GM19397 (cell line): ENCODE measurements around the gene DMGDH.

Experiments
- ATAC-seq: cut with Tn5 transposase; IDR thresholded peaks from one replicate; pipeline ENCODE4 v1.9.1; 2021; ENCODE audit warnings: mild to moderate bottlenecking, moderate library complexity; ENCODE audit not compliant: unreplicated experiment

DMGDH gene

DNA sequence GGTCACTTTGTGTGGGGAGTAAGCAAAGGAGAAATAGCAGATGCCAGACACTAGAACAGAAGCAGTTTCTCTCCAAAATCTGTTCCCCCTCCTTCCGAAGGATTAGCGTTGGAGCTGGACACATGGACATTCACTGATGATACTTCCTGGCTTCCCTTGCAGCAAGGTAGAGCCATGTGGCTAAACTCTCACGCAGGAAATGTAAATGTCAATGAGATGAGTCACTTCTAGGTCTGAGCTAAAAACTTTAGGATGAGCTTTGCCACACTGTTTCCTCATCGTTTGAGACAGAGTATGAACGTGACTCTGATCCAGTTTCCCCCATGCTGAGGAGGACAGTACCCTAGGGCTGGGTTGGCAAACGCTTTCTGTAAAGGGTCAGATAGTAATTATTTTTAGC, 5.2 kb upstream of the DMGDH start:
- no peak for ATAC-seq

DNA sequence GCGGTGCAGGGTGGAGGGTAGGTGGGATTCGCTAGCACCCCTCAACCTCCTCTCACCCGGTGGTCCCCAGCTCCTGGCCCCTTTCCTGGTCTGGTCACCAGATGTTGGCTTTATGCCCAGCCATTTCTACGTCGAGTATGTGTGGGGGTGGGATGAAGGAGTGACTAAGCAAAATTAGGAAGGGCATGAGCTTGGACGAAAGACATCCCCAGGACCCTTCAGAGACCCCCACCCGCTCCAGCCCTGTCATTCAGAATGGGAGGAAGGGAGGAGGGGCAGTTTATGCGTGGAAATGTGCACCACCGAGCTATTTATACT, 835 bp upstream of the DMGDH start:
- ATAC-seq, result no peak

DNA sequence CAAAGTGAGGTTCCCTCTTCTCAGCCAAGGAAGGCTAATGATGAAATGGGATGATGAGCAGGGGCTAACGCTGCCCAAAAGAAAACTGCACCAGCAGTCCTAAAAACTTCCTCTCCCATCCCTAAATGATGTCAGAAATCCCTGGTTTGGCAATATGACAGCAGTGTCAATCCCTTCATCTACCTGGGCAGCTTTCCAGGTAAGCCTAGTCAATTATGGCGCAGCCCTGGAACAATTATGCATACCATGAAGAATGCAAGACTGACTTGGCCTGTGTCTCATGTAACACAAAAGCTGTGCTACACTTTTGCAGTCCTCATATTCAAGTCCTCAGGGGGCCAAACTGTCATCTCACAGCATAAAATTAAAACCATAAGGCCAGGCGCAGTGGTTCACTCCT, 7.0 kb downstream of the DMGDH start:
- ATAC-seq, result no peak

DNA sequence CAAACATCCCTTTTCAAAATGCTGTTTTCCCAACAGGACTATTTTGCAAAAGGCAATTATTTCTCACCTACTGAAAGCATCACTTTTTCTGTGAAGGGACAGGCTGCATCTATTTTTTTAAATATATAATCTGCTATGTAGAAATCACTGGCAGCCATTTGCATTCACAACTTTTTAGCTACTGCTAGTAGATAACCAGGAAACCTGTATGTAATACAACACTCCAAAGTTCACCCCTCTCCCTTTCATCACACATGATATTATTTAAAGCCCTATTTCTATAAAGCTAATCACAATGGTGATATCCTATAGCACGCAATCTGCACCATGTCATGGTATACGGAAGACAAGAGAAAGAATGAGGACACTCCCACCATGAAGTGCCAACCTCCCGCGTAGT, 9.8 kb downstream of the DMGDH start:
- no peak for ATAC-seq

DNA sequence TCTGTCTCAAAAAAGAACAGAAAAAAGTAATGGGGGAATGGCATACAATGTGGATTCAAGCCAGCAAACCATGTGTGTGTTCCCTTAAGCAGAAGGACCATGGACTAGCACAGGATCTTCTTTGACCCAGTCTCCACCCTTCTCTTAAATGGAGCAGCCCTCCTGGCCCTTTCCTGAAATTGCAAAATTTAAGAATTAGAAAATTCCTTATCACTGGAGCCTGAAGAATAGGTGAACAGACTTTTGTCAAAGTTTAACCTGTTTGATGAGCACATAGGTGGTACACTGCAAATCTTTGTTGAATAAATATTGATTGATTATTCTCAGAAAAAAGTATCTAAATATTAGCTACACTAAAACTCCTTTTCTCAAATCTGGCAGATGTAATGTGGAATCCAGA, 12.6 kb downstream of the DMGDH start:
- no peak for ATAC-seq

DNA sequence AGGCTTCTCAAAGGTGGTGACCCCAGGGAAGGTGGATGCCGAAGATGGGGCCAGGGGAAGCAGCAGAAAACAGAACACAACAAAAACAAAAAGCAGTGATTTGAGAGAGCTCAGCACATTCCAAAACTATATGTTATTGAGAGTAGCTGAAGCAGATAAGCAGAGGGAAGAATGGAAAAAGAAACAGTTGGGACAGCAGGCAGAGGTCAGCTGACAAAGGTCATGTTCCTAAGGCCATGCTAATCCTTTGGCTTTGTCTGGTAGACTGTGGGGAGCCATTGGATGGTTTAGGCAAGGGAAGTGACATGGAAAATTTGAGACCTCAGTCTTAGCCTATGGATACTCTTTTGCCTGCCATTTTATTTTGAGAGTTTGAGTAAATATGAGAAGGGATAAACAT, 14.5 kb downstream of the DMGDH start:
- no peak for ATAC-seq

DNA sequence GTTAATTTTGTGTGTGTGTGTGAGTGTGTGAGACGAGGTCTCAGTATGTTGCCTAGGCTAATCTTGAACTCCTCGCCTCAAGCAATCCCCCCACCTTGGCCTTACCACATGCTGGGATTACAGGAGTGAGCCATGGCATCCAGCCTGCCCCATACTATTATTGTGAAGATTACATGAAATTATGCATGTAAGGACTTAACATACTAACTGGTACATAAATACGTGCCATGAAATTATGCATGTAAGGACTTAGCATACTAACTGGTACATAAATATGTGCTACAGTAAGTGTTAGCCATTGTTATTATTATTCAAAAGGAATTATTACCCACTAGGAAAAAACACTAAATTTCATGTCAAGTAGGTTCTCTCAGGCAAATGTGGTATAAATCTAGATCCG, 16.2 kb downstream of the DMGDH start:
- ATAC-seq, result no peak

DNA sequence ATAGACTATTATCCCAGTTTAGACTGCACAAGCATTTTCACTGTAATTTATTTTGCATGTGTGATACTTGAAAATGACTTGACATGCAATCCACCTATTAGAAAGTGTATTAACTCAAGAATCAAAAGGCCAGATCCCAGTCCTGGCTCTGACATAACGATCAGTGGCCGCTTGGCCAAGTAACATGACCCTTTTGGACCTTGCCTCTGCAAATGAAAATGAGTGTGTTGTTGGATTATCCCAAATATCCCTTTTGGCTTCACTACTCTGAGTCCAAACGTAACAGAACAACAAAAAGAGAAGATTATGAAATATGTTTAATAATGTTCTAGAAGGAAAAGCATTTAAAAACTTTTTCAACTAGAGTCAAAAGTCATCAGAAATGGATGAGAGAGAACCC, 19.0 kb downstream of the DMGDH start:
- ATAC-seq, result no peak

DNA sequence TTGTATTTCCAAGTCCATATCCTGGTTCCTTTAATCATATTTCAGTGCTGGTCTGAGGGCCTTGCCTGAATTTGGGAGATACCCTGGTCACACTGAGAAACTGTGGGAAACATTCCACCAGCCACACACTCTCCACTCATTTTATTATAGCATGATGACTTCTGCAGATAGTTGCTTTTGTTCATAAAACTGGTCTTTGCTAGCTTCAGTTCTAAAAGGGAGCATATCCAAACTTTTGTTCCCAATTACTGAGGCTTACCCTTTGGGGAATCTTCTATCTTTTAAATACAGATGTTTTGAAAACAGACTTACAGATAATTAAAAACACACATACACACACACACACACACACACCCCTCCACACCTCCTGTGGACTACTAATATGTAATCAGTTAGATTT, 21.0 kb downstream of the DMGDH start:
- no peak for ATAC-seq

DNA sequence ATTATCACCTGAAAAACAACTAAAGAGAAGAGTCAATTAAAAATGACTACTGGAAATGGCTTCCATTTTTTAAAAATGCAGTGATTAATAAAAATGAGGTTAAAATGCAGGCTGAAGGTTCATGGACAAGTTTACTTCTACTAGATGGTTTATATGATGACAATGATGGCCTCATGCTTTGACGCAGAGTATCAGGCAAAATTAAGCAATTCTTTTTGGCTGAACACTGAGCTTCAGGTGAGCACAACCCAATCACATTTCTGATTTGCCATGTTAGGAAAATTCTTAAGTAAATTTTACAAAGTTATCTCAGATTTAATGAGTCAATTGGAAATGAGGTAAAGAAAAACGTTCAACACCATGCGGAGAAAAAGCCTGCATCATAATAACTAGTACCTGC, 22.3 kb downstream of the DMGDH start:
- no peak for ATAC-seq

DNA sequence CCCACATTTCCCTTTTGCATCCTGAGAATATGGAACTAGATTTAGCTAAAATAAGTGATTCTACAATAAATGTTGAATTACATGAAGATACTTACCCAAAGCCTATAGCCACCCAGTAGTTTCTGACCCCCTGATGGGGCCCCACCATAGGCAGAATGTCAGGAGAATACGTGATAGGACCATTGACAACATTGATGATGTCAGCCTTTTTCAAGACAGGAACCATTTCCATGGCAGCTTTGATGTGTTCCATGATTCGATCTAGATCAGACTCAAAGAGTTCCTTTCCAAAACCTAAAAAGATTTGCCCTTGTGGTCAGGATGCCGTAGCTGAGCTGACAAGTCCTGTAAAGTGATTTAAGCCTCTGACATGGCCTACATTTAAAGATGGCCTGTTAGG, 27.3 kb downstream of the DMGDH start:
- ATAC-seq, result no peak

DNA sequence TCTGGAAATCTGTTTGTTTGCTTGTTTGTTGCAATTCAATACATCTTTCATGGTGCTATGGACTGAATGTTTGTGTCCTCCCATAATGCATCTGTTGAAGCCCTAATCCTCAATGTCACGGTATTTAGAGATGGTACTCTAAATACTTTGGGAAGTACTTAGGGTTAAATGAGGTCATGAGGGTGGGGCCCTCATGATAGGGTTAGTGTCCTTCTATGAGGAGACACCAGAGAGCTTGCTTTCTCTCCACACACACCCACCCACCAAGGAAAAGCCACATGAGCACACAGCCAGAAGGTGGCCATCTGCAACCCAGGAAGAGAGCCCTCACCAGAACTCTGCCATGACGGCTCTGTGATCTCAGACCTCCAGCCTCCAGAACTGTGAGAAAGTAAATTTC, 32.7 kb downstream of the DMGDH start:
- no peak for ATAC-seq

DNA sequence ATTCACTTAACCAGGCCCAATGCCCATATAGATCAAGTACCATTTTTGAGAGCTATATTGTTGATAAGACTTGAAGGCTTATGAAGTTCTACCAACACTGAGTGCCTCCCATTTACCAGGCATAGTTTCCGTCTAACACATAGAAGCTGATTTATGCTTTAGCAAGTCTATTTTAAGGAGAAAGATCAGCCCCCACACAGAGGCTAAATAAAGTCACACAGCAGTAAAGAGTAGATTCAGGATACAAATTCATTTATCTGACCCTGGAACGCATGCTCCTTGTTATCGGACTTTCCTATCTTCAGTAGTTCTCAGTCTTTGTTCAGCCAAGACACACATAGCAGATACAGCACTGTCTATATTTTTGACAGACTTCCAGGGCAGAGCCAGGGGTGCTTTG, 34.2 kb downstream of the DMGDH start:
- no peak for ATAC-seq

DNA sequence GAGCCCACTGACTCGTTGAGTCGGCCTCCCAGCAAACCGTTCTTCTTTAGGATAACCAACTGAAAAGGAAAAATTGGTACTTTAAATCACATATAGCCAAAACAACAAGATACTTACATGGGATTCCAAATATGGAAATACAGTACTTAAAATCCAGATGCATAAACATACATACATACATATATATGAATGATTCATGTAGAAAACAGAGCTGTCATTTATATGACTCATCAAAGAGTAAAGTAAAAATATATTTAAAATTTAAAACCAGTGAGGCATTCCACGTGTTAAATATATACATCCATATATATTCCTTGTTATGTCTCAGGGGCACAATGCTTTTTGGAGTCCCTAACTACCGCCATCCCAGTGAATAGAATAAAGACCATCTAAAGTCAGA, 36.7 kb downstream of the DMGDH start:
- no peak for ATAC-seq

DNA sequence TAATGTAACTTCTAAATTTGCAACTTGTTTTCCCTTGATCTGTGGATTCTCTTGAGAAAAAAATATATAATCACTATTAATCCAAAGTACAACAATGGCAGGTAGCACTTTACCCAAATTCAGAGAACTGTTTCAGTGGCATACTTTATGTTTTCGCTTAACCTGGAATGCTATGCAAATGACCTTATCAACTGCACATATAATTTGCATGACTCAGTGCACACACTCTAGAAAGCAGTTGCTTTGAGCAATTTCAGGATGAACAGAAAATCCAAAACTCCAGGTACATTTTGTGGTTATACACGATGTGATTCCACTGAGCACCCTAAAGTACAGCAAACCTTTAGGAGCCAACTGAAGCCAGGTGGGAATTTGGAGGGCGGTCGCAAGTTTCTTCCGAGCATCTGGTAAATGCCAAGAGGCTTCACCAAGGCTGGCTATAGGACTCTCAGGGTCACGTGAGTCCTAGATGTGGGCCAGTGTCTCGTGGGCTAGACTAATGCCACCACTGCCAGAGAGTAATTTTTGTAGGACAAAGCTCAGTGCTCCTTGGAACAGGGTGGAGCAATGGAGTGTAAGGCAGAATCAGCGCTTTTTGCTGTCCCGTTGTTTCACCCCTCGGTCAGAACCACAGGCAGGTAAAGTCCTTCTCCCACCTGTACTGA, 37.3 kb downstream of the DMGDH start:
- ATAC-seq, result no peak

DNA sequence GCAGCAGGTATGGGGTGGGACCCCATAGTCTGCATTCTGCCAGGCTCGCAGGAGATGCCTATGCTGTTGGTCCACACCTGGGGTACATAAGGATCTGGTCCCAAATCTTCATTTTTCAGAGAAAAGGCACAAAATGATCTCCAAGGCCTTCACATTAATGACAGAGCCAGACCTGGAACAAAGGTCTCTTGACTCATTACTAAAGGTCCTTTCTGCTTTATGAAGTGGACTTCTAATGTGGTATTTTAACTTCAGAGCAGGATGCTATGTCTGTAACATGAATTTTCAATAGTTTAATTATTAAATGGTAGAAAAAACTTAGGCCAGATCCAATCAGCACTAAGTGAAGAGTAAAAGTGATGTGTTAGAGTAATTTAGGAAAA, 38.0 kb downstream of the DMGDH start:
- ATAC-seq, result no peak

DNA sequence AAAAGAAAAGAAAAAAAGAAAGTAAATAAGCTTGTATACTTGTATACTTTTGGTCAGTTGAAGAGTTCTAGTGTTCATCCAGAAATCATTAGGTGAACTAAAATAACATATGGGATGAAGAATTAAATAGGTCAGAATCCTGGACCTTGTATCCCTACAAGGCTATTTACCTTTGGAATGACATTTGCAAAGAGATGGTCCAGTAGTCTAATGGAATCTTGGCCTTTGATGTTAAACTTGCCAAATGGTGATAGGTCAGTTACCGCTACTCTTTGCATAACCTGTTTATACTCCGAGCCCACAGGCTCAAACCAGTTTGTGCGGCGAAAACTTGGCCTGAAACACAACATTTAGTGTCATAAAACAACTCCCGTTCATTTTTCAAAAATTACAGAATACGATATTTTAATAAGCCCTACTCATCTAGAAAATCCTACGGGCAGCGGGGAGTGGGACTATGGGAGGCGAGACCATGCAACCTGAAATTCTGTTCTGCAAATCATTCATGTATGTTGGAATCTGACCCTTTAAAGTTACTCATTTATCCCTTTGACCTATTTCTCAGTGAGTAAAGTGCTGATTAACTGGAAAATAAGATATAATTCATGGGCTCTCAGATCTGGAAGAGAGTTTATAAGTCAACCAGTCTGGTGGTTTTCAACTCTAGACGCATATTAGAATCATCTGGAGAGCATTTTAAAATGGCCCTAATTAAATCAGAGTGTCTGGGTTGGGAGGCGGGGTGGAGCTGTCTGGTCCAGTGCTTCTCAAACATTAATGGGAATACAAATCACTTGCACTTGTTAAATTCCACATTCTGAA, 38.6 kb downstream of the DMGDH start:
- ATAC-seq, result no peak

DNA sequence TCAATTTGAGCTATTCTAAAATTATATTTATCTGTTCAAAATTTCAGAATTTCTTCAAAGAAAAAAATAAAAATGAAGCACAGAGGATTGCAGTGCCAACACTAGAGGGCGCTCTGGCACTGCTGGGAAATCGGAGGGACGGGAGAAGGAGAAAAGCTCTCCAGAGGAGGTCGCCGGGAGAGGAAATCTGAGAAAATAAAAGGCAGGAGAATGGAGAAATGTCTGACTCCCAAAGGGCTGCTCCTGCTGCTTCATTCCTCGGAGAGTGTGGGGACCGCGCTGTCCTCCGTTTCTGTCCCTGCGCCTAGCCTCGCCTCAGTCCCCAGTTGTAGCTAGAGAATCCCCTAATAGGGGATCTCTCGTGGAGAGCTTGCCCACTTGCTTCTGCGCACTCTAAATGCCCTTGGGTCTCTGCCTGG, 44.4 kb downstream of the DMGDH start:
- no peak for ATAC-seq

DNA sequence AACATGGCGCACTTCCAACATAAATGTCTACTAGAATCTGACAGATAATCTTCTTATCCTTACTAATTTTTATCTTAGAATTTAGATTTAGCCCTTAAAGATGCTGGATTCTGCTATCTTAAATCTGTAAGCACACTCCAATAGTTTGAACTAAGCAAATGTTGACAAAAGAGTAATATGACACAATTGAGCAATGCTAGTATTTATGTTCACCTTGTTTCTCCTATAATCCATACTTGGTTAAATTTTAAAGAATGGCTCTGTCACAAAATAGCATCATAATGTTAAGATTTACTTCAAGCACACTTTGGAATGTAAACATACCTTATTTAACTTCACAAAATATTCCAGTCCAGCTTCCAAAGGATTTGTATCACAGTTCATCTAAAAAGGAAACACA, 45.5 kb downstream of the DMGDH start:
- no peak for ATAC-seq

DNA sequence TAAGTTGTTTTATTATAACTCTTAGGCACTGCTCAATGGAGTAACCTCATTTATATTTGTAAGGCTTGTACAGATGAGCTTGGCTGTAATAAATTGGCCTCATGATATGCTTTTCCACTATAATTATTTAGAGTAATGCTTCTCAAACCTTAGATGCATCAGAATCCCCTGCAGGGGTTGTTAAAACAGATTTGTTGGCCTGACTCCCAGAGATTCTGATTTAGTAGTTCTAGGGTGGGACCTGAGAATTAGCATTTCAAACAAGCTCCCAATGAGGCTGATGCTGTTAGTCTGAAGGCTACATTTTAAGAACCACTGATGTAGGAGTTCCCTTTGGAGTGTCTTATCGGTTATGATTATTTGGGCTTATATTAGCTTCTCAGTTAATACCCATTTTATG, 46.1 kb downstream of the DMGDH start:
- no peak for ATAC-seq

DNA sequence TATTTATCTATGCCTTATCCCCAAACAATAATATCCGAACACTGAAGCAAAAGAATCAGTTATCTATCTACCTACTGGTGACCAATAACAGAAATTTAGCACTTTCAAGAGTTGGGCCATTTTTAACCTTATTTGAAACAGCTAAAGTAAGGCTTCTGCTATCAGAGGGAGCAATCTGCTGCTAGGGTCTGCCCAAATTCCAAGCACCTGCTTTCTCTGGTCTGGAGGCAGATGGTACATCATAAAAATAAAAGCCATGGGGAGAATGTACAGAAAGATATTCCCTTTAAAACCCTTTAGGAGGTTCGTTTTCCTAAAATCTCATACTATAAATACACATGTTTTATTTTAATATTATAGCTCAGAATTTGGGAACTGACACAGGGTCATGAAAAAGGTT, 46.7 kb downstream of the DMGDH start:
- no peak for ATAC-seq

DNA sequence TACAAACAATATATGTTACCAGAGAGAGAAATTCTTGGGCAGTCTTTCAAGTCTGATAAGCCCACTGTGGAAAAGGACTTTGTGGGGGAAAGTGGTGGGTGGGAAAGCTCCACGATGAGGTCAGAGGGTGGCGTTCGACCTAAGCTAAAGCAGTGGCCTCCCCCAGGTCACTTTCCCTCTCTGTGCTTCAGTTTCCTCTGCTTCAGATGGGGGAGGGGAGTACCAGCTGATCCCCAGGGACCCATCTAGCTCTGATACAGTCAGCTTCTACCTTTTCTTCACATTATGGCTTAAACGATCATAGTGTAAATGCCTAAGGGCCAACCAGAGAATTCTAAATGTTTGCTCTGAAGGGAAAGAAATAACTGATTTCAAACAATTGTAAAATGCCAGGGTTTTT, 47.7 kb downstream of the DMGDH start:
- no peak for ATAC-seq
